ENCODE data around the gene MIS12.

MIS12 gene

GRCh38 chr17:5535436-5535835, 49.1 kb downstream of the MIS12 start:
- Histone ChIP-seq H3K27ac (no peak overlapping the region), H3K4me3 (IDR thresholded peaks at IDR 0.05; ENCODE audit: insufficient read depth, low read depth, low read length) (no peak overlapping the region), H3K4me2 (no peak overlapping the region), H3K36me3 (ENCODE audit: insufficient read depth) (no peaks in the 10 kb centered on the region), H3K4me1 (ENCODE audit: low read depth, poor library complexity, severe bottlenecking) (no peaks in the 10 kb centered on the region), H2AFZ (ENCODE audit: low read depth) (no peak overlapping the region), H3K79me2 (ENCODE audit: insufficient read depth, low read depth) (no peaks in the 10 kb centered on the region), H3K27me3 (ENCODE audit: insufficient read depth, low read depth) (no peaks in the 10 kb centered on the region), H3K9ac (no peak overlapping the region), H4K20me1 (ENCODE audit: insufficient read depth) (no peaks in the 10 kb centered on the region)
- TF ChIP-seq CTCF (conservative IDR thresholded peaks at IDR 0.05; ENCODE audit: low read depth, low read length): no peak

GRCh38 chr17:5536866-5537650, 50.7 kb downstream of the MIS12 start:
- Histone ChIP-seq H3K27ac (no peak overlapping the region), H3K4me2 (no peak overlapping the region), H3K4me3 (IDR thresholded peaks at IDR 0.05; ENCODE audit: insufficient read depth, low read depth, low read length) (no peak overlapping the region), H3K27me3 (ENCODE audit: insufficient read depth, low read depth) (no peaks in the 10 kb centered on the region), H4K20me1 (ENCODE audit: insufficient read depth) (no peaks in the 10 kb centered on the region), H3K9ac (no peak overlapping the region), H3K4me1 (ENCODE audit: low read depth, poor library complexity, severe bottlenecking) (no peaks in the 10 kb centered on the region), H3K36me3 (ENCODE audit: insufficient read depth) (no peaks in the 10 kb centered on the region), H2AFZ (ENCODE audit: low read depth) (no peak overlapping the region), H3K79me2 (ENCODE audit: insufficient read depth, low read depth) (no peaks in the 10 kb centered on the region)
- TF ChIP-seq CTCF (conservative IDR thresholded peaks at IDR 0.05; ENCODE audit: low read depth, low read length): no peak

- Histone ChIP-seq H2AFZ (ENCODE audit: low read depth) (no peak overlapping the region), H4K20me1 (ENCODE audit: insufficient read depth) (no peaks in the 10 kb centered on the region), H3K27ac (no peak overlapping the region), H3K4me1 (ENCODE audit: low read depth, poor library complexity, severe bottlenecking) (no peaks in the 10 kb centered on the region), H3K4me2 (no peak overlapping the region), H3K4me3 (IDR thresholded peaks at IDR 0.05; ENCODE audit: insufficient read depth, low read depth, low read length) (no peak overlapping the region), H3K79me2 (ENCODE audit: insufficient read depth, low read depth) (no peaks in the 10 kb centered on the region), H3K27me3 (ENCODE audit: insufficient read depth, low read depth) (no peaks in the 10 kb centered on the region), H3K9ac (no peak overlapping the region), H3K36me3 (ENCODE audit: insufficient read depth) (no peaks in the 10 kb centered on the region)
- TF ChIP-seq CTCF (conservative IDR thresholded peaks at IDR 0.05; ENCODE audit: low read depth, low read length): no peak
Observed at GRCh38 chr17:5539286-5539685, 52.9 kb downstream of the MIS12 start.

- Histone ChIP-seq H3K27me3 (ENCODE audit: insufficient read depth, low read depth) (no peaks in the 10 kb centered on the region), H2AFZ (ENCODE audit: low read depth) (no peak overlapping the region), H3K79me2 (ENCODE audit: insufficient read depth, low read depth) (no peaks in the 10 kb centered on the region), H3K4me3 (IDR thresholded peaks at IDR 0.05; ENCODE audit: insufficient read depth, low read depth, low read length) (no peak overlapping the region), H3K27ac (no peak overlapping the region), H3K4me1 (ENCODE audit: low read depth, poor library complexity, severe bottlenecking) (no peaks in the 10 kb centered on the region), H3K36me3 (ENCODE audit: insufficient read depth) (no peaks in the 10 kb centered on the region), H3K4me2 (no peak overlapping the region), H3K9ac (no peak overlapping the region), H4K20me1 (ENCODE audit: insufficient read depth) (no peaks in the 10 kb centered on the region)
- TF ChIP-seq CTCF (conservative IDR thresholded peaks at IDR 0.05; ENCODE audit: low read depth, low read length): no peak
Observed at GRCh38 chr17:5540321-5540720, 54.0 kb downstream of the MIS12 start.
